D341Med (cell line): Measurements from ENCODE around the gene ZNF580.

Experiments used
- DNase-seq: peaks from one replicate; pipeline ENCODE4 v3.0.0; 2012; ENCODE audit warnings: low spot score

ZNF580 gene

DNA sequence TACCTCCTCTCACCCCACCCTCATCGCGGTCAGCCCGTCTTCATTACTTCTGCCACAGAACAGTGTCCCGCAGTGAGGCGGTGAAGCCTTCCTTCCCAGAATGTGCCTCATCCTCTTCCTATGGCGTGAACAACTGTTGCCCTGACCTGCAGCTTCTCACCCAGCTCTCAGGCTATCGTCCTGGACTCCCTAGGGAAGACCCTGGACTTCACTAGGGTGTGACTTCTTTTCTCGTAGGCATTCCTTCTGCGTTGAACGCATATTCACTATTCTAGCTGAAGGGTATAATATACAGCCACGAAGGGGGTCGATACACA, 34.4 kb upstream of the ZNF580 start:
- no peak for DNase-seq

DNA sequence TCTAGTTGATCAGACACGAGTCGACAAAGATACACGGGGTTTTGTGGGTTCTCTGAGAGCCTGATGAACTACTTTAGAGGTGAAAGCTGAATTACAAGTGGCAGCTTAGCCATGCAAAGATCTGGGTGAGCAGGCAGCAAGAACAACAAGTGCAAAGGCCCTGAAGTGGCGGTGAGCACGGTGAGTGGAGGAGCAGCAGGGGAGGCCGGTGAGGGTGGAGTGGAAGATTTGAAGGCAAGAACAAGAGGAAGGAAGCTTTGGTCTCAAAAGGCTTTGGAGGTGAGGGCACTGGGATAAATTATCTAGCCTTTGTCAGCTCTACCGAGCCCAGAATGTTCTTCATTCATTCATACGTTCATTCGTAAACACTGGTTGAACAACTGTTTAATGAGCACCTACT, 34.0 kb upstream of the ZNF580 start:
- no peak for DNase-seq

DNA sequence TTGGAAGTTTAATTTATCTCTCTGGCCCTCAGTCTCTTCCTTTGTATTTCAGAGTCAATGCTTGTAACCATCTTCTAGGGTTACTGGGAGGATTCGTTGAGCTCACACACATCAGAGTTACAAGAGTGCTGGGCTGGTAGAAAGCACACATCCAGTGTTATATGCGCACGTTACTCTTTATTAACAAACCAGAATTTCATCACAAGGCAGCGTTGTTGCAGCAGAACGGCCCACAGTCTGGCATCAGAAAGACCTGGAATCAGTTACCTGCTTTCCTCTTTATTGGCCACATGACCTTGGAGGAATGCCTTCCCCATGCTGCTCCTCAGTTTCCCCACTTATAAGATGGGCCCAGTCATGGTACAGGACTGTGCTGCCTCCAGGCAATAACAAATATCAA, 31.5 kb upstream of the ZNF580 start:
- DNase-seq: no peak

DNA sequence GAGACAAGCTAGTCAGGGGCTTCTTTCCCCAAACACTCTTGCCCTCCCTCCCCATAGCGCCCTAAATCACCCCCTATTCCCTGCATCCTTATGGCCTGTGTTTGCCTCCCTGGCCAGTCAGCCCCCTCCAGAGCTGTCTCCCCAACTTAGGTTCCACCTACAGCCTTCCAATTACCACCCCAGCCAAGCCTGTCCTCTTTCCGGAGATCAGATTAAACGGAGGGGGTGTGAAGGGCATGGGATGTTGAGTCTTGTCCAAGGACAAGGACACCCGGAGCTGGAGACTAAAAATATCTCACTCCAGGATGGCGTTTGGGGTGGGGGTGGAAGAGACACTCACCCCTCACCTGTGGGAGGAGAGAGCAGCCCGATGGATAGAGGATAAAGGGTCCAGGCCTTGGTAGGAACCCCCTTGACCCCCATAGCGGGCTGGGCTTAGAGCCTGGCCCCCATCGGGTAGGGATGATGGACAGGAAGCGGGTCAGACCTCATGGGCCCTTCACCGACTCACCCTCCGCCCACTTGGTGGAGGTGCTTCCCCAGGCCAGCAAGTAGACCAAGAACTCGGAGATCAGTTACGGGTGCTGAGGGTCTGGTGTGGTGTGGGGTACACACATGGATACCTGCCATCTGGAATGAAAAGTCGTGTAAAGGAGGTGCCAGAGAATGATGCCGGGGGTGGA, 29.4 kb upstream of the ZNF580 start:
- DNase-seq: no peak

DNA sequence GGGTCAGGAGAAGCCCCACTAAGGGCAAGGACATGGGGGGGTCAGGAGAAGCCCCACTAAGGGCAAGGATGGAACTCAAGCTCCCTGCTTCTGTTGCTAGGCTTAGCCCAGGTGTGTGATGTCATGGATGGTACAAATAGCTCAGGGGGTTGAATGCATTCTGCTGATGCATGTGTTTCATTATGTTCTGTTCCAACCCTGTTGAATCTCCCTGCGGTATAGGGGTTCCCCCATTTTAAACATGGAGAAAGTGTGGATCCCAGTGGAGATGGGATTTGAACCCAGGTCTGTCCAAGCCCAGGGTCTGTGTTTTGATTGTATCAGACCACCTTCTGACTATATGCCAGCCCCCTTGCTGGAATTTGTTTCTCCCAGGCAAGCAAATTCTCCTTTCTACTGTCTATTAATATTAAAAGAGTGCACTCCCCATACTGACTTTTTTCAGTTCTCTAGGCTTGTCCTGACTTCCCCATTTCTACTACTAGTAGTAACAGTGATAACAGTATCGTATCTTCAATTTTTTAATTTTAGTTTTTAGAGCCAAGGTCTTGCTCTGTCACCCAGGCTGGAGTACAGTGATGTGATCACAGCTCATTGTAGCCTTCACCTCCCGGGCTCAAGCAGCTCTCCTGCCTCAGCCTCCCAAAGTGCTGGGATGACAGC, 28.7 kb upstream of the ZNF580 start:
- DNase-seq: no peak

DNA sequence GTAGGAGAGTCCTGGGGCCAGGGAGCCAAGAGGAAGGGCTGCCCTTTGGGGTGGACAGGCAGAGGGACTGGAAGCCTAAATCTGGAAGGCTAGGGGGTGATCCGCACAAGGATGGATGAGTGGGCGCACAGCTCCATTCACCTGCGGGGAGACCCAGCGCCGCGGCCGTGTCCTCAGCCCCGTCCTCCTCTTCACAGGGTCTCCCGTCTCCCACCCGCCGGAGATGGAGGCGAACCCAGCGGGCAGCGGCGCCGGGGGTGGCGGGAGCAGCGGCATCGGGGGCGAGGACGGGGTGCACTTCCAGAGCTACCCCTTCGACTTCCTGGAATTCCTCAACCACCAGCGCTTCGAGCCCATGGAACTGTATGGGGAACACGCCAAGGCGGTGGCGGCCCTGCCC, 27.4 kb upstream of the ZNF580 start:
- DNase-seq: no peak

DNA sequence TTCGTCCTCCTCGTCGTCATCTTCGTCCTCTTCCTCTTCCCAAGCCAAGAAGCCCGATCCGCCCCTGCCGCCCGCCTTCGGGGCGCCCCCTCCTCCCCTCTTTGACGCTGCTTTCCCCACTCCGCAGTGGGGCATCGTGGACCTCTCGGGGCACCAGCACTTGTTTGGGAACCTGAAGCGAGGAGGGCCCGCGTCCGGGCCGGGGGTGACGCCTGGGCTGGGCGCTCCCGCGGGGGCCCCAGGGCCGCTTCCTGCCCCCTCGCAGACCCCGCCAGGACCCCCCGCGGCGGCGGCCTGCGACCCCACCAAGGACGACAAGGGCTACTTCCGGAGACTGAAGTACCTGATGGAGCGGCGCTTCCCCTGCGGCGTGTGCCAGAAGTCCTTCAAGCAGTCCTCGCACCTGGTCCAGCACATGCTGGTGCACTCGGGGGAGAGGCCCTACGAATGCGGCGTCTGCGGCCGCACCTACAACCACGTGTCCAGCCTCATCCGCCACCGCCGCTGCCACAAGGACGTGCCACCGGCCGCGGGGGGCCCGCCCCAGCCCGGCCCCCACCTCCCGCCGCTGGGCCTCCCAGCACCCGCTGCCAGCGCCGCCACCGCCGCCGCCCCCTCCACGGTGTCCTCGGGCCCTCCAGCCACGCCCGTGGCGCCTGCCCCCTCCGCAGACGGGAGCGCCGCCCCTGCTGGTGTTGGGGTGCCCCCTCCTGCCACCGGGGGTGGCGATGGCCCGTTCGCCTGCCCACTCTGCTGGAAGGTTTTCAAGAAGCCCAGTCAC, 26.7 kb upstream of the ZNF580 start:
- no peak for DNase-seq

DNA sequence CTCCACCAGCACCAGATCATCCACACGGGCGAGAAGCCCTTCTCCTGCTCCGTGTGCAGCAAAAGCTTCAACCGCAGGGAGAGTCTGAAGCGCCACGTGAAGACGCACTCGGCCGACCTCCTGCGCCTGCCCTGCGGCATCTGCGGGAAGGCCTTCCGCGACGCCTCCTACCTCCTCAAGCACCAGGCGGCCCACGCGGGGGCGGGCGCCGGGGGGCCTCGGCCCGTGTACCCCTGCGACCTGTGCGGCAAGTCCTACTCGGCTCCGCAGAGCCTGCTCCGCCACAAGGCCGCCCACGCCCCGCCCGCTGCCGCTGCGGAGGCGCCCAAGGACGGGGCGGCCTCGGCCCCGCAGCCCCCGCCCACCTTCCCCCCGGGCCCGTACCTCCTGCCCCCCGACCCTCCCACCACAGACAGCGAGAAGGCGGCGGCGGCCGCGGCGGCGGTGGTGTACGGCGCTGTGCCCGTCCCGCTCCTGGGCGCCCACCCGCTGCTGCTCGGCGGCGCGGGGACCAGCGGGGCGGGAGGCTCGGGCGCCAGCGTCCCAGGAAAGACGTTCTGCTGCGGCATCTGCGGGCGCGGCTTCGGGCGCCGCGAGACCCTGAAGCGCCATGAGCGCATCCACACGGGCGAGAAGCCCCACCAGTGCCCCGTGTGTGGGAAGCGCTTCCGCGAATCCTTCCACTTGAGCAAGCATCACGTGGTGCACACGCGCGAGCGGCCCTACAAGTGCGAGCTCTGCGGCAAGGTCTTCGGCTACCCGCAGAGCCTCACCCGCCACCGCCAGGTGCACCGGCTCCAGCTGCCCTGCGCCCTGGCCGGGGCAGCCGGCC, 25.9 kb upstream of the ZNF580 start:
- DNase-seq: no peak

DNA sequence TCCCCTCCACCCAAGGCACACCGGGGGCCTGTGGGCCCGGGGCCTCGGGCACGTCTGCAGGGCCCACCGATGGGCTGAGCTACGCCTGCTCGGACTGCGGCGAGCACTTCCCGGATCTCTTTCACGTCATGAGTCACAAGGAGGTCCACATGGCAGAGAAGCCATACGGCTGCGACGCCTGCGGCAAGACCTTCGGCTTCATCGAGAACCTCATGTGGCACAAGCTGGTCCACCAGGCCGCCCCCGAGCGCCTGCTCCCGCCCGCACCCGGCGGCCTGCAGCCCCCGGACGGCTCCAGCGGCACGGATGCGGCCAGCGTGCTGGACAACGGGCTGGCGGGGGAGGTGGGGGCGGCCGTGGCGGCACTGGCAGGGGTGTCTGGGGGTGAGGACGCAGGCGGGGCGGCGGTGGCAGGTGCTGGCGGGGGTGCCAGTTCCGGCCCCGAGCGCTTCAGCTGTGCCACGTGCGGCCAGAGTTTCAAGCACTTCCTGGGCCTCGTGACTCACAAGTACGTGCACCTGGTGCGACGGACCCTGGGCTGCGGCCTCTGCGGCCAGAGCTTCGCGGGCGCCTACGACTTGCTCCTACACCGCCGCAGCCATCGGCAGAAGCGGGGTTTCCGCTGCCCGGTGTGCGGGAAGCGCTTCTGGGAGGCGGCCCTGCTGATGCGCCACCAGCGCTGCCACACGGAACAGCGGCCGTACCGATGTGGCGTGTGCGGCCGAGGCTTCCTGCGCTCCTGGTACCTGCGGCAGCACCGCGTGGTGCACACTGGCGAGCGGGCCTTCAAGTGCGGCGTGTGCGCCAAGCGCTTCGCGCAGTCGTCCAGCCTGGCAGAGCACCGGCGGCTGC, 25.0 kb upstream of the ZNF580 start:
- DNase-seq: no peak

DNA sequence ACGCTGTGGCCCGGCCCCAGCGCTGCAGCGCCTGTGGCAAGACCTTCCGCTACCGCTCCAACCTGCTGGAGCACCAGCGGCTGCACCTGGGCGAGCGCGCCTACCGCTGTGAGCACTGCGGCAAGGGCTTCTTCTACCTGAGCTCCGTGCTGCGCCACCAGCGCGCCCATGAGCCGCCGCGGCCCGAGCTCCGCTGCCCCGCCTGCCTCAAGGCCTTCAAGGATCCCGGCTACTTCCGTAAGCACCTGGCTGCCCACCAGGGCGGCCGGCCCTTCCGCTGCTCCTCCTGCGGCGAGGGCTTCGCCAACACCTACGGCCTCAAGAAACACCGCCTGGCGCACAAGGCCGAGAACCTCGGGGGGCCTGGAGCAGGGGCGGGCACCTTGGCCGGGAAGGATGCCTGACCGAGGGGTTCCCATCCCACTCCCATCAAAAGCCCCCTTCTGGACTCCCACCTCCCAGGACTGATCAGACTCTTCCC, 24.4 kb upstream of the ZNF580 start:
- no peak for DNase-seq

DNA sequence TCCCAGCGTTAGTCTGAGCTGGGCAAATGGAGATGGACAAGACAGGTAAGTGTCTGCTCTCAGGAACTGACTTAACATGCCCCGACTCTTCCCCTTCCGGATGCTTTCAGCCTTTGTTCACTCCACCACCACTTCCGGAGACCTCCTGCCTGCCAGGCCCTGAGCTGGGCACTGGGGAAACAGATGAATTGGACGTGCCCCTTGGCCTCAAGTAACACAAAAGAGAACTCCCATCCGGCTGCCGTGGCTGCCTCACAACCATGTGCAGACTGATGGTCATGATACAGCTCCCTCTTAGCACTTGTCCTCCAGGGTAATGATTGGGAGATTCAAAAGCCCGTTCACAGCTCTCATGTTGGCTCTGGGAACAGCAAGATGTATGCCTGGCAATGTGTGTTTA, 23.4 kb upstream of the ZNF580 start:
- no peak for DNase-seq

DNA sequence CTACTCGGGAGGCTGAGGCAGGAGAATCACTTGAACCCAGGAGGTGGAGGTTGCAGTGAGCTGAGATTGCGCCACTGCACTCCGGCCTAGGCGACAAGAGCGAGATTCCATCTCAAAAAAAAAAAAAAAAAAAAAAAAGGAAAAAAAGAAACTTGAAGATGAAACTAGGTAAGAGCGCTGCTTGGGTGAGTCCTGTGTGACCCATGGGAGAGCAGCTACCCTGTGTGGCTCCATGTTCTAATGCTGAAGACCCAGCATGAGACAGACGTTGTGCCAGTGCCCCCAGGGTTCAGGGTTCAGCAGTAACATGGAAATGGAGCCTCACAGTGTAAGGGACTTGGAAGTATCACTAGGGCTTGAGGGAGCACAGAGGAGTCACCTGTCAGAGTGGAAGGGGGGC, 22.4 kb upstream of the ZNF580 start:
- no peak for DNase-seq

DNA sequence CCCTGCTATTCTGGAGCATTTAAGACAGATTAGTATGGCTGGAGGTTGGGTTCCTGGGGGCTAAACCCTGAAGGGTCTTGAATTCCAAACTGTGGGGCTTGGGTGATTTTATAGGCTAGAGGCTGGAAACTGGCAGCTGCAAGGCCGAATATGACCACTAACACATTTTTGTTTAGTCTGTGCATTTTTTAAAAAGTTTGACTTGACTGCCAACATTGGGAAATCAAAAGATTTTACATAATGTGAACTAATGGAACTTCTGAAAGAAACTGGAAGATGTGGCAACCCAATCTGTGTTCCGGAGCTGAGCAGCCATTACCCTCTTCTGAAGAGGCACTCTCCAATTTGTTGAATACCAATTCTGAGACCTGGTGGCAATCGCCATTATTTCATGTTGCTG, 21.5 kb upstream of the ZNF580 start:
- DNase-seq: no peak

DNA sequence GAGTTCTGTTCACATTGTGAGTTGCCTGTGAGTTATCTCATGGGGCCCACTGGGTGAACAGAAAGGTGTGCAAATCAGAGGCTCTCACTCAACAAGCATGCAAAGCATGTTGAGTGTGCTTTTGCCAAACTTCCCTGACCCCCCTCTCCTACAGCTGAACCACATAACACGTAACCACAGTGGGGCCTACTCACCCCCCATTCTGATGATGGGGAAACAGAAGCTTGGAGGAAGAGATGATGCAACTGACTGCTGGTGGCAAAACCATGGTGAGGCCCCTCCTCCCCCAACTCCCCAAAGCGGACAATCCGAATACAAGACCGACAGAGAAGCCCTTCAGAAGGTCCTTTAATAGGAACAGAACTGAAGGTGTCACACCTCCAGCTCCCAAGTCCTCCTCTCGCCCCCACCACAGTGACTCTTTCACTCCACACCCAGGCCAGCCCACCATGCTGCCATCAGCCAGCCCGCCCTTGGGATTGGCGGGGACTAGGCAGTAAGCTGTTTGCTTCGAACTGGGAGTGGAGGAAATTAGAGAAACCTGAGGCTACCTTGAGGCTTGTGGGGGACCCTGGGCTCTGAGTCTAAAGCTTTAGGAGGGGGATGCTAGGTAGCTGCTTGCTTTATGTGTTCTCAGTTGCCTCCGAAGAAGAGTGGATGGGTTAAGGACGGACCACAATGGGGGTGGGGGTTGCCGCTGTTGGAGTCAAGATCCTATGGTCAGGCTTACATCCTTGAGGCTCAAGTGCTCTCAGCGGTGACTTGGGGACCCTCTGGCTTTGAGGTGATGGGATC, 20.2 kb upstream of the ZNF580 start:
- no peak for DNase-seq

DNA sequence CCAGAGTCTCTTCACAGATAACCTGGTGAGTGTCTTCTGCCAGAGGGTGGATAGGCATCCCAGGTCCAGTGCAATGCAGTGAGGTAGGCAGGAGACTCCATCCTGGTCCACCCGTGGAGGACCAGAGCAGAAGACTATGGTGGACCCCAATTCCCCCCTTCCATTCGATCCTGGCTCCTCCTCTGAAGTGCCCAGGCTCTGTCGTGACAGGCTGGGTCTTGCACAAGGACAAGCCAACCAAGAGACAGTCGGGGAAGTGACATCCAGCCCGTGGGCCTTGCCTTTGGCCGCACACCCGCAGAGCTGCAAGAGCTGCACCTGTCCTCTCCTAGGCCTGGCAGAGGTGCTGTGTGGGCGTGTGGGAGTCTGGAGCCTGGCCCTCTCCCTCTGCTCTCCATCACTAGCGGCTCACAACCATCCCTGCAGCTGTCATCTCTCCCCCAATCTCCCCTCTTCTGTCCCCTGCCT, 19.6 kb upstream of the ZNF580 start:
- DNase-seq: no peak

DNA sequence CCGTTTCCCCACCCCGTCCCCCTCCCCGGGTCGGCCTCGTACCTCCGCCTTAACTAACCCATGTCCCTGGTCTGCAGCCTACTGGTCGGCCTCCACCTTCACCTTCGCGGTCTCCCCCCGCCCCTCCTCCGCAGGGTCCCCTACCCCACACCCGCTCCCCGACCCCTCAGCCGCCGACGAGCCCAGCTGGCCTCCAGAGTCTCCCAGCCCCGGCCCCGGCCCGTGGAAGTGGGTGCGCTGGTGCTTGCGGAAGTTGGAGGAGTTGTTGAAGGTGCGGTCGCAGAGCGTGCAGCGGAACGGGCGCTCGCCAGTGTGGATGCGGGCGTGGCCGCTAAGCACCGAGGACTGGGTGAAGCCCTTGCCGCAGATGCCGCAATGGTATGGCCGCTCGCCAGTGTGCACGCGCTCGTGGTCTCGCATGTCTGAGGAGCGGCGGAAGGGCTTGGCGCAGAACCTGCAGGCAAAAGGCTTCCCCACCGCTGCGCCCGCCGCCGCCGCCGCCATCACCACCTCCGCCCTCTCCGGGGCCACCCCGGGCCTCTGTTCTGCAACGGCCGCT, 19.1 kb upstream of the ZNF580 start:
- no peak for DNase-seq

DNA sequence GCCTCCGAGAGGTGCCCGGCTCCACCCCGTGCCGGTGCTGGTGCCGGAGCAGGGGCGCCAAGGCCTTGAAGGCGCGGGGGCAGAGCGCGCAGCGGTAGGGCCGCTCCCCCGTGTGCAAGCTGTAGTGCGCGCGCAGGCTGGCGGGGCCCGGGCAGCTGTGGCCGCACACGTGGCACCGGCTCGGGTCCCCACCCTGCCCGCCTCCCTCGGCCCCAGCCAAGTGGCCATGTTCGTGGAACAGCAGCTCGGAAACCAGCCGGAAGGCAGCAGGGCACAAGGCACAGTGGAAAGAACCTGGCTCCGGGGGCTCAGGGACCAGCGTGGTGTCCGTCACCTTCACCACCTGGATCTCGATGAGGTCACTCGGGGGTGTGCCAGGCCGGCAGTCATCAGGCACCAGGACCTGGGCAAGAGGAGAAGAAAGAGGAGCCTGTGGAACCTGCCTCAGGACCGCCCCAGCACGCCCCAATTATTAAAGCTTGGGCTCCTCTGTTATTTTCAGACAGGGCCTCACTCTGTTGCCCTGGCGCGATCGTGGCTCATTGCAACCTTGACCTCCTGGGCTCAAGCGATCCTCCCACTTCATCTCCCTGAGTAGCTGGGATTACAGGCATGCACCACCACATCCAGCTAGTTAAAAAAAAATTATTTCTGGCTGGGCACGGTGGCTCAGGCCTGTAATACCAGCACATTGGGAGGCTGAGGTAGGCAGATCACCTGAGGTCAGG, 18.4 kb upstream of the ZNF580 start:
- DNase-seq: no peak

DNA sequence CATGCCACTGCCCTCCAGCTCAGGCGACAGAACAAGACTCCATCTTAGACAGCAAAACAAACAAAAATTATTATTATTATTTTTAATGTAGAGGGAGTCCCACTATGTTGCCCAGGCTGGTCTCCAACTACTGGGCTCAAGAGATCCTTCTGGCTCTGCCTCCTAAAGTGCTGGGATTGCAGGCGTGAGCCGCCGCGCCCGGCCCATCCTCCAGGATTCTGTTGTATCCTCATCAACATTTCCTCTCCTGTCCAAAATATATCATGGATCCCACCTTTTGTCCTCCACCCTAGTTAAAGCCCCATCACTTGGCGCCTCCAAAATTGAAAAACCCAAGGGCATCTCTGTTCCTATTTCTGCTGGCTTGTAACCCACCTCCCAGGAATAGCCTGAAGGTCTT, 17.7 kb upstream of the ZNF580 start:
- DNase-seq: no peak

DNA sequence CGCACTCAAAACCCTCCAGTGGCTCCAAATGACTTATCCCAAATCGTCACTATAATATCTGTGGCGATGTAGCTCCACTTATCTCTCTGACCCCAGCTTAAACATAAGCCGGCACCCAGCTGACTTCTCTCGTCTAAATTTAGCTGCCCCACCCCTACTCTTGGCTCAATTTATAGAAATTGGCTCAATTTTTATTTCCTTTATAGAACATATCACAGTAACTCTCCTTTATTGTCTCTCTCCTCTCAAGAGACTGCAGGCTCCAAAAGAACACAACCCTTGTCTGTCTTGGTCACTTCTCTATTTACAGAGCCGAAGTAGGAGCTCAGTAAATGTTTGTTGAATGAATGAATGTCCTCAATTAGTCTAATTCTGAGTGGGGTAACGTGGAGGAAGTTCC, 17.2 kb upstream of the ZNF580 start:
- no peak for DNase-seq
